Esophagus muscularis mucosa (tissue), 4 donors: ENCODE data around the gene MASP1.

Experiments used
- EP300 ChIP-seq: sonication (generic); formaldehyde crosslinking; IDR thresholded peaks from one replicate; pipeline ENCODE4 v1.6.1; 2017; ENCODE audit warnings: antibody characterized with exemption
- POLR2A ChIP-seq: fragments of 450-650 bp; IDR thresholded peaks from one replicate; pipeline ENCODE4 v1.6.1; 2017; ENCODE audit warnings: antibody characterized with exemption, moderate library complexity, mild to moderate bottlenecking, low read depth
- POLR2AphosphoS5 ChIP-seq, 2 donors: sonication (generic); formaldehyde crosslinking; IDR thresholded peaks; one replicate each; pipeline ENCODE4 v1.6.1; 2017; ENCODE audit warnings: antibody characterized with exemption in 2 of 2
- TF ChIP-seq, protein P1 (sequence below), 3 experiments: fragments of 200-600 bp in 2 of 3; fragments of 450-650 bp in 1 of 3; sonication (generic) in 2 of 3; IDR thresholded peaks; one replicate each; pipeline ENCODE4 v1.5.1; 2017 to 2019; ENCODE audit warnings: antibody characterized with exemption in 3 of 3, mild to moderate bottlenecking in 2 of 3, moderate library complexity in 1 of 3

DNA sequence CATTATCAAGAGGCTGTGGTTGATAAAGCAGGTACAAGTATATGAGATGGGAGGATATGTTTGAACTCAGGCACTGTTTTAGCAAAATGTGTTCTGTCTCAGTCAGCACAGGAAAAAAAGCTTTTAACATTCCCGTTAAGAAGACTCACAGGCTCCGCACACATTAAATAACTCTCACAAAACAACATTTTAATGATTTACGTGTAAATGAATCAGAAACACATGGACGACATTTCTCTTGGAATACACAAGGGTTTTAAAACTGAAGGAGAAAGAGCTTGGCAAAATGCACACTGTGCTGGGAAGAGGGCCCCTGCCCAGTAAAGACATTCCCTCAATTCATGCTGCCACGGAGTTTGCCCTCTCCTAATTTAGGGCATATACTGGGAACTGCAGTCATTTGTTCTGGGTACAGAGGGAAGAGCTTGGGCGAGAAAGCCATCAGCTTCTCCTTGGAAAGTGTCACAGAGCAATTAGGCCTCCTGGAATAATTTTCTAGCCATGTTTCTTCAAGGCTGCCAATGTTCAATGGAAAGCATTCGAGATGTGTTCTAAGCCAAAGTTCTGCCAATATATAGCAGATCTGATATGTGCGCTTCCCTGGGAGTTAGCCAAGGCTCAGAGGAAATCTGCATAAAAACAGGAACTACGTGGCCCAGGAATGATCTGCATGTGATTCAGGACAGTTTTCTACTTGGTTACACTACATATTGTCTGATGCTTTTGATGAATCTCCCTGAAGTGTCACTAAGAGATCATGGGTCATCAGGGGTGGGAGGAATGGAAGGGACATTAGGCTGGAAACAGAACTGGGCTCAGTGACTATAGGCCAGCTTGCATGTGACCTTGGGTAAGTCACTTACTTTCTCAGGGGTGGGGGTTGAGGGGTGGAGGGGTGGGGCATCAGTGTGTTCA is 2.2 kb upstream of the MASP1 start:
- TF ChIP-seq, protein P1, sequence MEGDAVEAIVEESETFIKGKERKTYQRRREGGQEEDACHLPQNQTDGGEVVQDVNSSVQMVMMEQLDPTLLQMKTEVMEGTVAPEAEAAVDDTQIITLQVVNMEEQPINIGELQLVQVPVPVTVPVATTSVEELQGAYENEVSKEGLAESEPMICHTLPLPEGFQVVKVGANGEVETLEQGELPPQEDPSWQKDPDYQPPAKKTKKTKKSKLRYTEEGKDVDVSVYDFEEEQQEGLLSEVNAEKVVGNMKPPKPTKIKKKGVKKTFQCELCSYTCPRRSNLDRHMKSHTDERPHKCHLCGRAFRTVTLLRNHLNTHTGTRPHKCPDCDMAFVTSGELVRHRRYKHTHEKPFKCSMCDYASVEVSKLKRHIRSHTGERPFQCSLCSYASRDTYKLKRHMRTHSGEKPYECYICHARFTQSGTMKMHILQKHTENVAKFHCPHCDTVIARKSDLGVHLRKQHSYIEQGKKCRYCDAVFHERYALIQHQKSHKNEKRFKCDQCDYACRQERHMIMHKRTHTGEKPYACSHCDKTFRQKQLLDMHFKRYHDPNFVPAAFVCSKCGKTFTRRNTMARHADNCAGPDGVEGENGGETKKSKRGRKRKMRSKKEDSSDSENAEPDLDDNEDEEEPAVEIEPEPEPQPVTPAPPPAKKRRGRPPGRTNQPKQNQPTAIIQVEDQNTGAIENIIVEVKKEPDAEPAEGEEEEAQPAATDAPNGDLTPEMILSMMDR (IDR thresholded peaks at IDR 0.05), result no peak
- TF ChIP-seq POLR2A, result no peak
- no peak for TF ChIP-seq POLR2AphosphoS5 (IDR thresholded peaks at IDR 0.05)
- TF ChIP-seq EP300, result no peak
